Measurements from ENCODE around the gene PRKCB.

DNA sequence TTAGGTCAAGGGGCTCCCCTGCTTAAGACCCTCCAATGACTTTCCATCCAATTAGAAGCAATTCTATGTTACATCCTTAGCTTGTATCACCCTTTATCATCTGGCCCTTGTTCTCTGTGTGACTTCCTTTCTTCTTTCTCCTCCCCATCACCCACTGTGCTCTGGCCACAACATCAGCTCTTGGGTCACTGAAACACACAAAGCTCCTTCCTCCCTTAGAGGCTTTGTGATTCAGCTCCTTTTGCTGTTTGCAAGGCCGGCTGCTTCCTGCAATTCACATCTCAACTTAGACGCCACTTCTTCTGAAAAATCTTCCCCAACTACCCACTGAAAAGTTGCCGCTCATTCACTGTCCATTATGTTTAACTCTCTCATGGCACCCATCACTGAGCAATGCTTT, 289.4 kb downstream of the PRKCB start:
- TF ChIP-seq RAD21 (conservative IDR thresholded peaks at IDR 0.05) (no peak), EP300 (conservative IDR thresholded peaks at IDR 0.05; ENCODE audit: poor library complexity, severe bottlenecking) (no peak), TAF1 (IDR thresholded peaks at IDR 0.05; ENCODE audit: low read depth) (no peak), EZH2 (IDR thresholded peaks at IDR 0.05; ENCODE audit: borderline replicate concordance, insufficient read depth, low read length, poor library complexity, severe bottlenecking) (no peak), SMC3 (conservative IDR thresholded peaks at IDR 0.05; ENCODE audit: poor library complexity) (no peak), POLR2AphosphoS5 (IDR thresholded peaks at IDR 0.05) (no peak), MXI1 (conservative IDR thresholded peaks at IDR 0.05; ENCODE audit: poor library complexity, severe bottlenecking) (no peak)
- TF ChIP-seq, protein P1, sequence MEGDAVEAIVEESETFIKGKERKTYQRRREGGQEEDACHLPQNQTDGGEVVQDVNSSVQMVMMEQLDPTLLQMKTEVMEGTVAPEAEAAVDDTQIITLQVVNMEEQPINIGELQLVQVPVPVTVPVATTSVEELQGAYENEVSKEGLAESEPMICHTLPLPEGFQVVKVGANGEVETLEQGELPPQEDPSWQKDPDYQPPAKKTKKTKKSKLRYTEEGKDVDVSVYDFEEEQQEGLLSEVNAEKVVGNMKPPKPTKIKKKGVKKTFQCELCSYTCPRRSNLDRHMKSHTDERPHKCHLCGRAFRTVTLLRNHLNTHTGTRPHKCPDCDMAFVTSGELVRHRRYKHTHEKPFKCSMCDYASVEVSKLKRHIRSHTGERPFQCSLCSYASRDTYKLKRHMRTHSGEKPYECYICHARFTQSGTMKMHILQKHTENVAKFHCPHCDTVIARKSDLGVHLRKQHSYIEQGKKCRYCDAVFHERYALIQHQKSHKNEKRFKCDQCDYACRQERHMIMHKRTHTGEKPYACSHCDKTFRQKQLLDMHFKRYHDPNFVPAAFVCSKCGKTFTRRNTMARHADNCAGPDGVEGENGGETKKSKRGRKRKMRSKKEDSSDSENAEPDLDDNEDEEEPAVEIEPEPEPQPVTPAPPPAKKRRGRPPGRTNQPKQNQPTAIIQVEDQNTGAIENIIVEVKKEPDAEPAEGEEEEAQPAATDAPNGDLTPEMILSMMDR (IDR thresholded peaks at IDR 0.05; ENCODE audit: poor library complexity, severe bottlenecking), result no peak
- TF ChIP-seq, protein P2, sequence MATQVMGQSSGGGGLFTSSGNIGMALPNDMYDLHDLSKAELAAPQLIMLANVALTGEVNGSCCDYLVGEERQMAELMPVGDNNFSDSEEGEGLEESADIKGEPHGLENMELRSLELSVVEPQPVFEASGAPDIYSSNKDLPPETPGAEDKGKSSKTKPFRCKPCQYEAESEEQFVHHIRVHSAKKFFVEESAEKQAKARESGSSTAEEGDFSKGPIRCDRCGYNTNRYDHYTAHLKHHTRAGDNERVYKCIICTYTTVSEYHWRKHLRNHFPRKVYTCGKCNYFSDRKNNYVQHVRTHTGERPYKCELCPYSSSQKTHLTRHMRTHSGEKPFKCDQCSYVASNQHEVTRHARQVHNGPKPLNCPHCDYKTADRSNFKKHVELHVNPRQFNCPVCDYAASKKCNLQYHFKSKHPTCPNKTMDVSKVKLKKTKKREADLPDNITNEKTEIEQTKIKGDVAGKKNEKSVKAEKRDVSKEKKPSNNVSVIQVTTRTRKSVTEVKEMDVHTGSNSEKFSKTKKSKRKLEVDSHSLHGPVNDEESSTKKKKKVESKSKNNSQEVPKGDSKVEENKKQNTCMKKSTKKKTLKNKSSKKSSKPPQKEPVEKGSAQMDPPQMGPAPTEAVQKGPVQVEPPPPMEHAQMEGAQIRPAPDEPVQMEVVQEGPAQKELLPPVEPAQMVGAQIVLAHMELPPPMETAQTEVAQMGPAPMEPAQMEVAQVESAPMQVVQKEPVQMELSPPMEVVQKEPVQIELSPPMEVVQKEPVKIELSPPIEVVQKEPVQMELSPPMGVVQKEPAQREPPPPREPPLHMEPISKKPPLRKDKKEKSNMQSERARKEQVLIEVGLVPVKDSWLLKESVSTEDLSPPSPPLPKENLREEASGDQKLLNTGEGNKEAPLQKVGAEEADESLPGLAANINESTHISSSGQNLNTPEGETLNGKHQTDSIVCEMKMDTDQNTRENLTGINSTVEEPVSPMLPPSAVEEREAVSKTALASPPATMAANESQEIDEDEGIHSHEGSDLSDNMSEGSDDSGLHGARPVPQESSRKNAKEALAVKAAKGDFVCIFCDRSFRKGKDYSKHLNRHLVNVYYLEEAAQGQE (IDR thresholded peaks at IDR 0.05; ENCODE audit: borderline replicate concordance), result no peak

Data from neural cell (in vitro differentiated cells).